CD1c-positive myeloid dendritic cell (primary cell): ENCODE data around the gene TM2D1.
"Not testable (repeated sequence)": the region's sequence is repeated elsewhere in the genome, so short reads cannot be mapped to it uniquely, and the experiment has no call there.

Source experiments
- DNase-seq: peaks from one replicate; pipeline ENCODE4 v3.0.0-alpha.2; 2016; ENCODE audit errors: extremely low spot score

TM2D1 gene

DNA sequence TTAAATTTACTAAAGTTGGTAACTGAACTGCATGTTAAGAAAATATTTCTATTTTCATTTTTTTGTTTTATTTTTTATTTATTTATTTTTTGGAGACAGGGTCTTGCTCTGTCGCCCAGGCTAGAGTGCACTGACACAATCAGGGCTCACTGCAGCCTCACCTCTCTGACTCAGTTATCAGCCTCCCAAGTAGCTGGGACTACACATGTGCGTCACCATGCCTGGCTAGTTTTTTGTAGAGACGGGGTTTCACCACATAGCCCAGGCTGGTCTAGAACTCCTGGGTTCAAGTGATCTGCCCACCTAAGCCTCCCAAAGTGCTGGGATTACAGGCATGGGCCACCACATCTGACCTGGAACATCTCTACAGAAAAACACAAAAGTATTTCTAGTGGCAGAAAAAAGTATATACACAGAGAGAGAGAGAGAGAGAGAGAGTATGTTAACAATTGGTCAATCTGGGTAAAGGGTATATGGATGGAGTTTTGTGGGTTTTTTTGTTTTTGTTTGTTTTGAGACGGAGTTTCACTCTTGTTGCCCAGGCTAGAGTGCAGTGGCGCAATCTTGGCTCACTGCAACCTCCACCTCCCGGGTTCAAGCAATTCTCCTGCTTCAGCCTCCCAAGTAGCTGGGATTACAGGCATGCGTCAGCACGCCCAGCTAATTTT is 5.8 kb downstream of the TM2D1 start:
- DNase-seq = not testable (repeated sequence)

DNA sequence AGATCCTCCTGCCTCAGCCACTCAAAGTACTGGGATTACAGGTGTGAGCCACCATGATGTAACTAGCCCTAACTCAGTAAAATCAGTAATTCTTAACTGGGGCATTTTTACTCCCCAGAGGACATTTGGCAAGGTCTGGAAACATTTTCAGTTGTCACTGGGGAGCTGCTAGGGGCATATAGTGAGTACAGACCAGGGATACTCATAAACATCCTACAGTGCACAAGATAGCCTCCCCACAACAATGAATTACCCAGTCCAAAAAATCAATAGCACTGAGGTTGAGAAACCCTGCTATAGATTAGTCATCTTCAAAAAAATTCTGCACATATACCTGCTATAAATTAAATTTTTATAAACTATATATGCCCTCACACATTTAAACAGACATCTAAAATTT is 13.0 kb downstream of the TM2D1 start:
- DNase-seq = no peak

DNA sequence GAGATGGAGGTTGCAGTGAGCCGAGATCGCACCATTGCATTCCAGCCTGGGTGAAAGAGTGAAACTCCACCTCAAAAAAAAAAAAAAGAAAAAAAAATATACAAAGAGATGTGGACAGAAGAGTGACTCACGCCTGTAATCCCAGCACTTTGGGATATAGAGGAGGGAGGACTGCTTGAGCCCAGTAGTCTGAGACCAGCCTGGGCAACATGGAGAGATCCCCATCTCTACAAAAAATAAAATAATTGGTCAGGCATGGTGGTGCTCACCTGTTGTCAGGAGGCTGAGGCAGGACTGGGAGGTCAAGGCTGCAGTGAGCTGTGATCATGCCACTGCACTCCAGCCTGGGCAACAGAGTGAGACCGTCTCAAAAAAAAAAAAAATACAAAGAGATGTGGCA is 13.7 kb downstream of the TM2D1 start:
- not testable (repeated sequence) for DNase-seq

DNA sequence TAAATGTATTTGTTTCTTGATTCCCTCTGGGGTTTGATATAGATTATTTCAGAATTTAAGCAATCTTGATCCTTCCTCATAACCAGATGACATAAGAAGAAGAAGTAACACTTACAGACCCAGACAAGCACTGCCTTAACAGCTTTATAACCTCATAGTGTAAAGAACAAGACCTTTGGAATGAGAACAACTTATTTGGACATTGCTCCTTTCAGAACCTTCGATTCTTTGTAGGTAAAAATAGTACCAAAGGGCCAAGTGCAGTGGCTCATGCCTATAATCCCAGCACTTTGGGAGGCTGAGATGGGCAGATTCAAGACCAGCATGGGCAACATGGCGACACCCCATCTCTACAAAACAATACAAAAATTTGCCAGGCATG is 15.0 kb downstream of the TM2D1 start:
- DNase-seq = no peak

DNA sequence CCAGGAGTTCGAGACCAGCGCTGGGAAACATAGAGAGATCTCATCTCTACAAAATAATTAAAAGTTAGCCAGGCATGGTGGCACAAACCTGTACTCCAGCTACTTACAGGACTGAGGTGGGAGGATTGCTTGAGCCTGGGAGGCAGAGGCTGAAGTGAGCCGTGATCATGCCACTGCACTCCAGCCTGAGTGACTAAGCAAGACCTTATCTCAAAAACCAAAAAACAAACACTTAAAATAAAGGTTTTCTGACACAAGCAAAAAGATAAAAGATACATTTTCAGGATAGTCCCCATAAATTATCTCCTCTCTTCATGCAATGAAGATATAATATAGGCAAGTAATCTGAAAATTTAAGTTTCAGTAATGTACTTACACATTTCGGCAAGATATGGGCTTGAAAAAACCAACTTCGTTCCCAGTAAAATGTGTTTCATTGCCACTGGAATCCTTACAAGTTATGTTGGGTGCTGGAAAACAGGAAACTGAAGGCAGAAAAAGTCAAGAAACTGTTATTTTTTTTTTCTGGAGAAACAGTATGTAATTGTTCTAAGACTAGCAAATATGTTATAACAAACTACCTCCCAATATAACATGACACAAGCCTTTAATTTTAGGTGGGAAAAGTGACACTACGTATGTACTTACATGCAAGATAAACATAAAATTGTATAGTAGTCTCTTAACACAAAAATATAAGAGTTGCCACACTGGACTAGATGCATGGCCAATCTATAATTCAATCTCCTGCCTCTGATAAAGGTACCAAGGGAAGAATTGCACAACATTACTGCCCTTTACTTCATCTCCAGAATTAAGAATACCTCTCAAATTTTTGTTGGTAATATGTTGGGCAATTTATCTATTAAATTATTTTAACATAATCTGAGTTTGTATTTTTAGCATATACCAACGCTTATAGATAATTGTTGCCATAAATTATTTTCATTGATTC is 15.7 kb downstream of the TM2D1 start:
- DNase-seq = no peak

DNA sequence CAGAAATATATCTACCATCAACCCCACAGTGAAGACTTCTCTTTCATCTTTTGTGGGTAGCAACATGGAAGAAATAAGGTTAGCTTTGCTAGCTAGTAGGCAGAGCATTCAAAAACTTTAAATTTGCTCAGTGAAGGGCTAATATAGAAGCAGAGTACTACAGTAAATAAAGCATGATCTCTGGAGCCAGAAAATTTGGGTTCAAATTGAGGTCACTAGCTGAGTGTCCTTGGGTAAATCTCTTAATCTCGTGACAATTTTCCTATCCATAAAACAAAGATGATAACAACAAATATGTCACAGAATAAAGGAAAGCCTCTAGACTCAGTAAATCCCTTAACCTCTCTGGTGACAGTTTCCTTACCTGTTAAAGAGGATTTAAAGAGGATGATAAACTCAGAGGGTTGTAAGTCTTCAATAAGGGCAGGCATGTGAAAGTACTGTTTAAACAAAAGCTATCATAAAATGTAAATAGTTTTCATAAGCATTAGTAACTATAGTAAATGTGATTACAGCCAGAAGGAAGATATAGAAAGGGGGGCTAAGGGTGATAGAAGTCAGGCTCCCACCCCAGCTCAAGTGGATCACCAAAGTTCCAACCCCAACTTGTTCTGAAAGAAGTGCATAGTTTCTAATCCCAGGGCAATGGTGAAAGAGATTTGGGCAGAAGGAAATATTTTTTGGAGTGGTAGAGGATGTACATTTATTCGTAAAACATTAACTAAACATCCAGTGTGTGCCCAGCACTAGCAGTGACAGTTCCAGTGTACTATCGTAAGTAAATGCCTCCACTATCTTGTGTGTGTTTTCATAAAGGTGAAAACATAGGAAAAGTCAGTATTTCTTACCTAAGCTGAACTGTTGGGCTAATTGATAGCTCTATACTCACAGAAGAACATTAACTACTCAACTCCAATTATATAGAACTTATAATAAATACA is 24.8 kb downstream of the TM2D1 start:
- DNase-seq = no peak

DNA sequence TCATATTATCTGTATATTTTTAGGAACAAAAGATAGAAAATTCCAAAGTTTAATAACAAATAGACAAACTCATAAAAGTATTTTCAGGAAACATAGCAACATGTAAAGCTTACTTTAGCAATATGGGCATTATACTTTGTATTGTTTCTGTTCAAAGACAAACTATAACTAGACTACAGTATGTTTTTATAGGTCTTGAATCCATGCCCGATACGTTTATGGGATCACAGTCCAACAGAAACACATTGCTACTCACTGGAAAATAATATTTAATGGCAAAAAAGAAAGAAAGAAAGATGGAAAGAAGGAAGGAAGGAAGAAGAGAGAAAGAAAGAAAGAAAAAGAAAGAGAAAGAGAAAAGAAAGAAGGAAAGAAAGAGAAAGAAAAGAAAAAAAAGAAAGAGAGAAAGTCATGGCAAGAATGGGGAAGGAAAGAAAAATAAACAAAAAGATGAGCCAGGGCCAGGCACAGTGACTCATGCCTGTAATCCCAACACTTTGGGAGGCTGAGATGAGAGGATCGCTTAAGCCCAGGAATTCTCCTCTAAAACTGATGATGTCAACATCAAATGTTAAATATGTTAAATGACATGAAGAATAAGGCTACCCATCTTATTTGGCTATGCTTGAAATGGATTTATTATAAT is 32.7 kb downstream of the TM2D1 start:
- no peak for DNase-seq

DNA sequence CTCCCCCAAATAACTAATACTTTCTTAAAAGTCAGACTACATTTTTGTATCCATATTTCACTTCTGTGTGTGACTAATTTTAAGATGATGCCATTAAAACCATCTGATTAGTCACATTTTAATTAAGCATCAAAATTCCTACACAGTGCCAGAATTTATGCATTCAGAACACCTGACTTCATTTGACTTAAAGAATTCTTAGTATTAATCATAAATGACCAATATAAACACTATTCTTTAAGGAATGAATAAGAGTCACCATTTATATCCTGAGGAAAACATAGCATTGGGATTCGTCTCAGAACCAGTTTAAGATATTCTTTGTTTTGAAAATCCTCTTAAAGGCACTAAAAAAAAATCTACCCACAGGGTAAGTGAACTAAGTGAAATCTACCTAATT is 37.0 kb downstream of the TM2D1 start:
- no peak for DNase-seq

DNA sequence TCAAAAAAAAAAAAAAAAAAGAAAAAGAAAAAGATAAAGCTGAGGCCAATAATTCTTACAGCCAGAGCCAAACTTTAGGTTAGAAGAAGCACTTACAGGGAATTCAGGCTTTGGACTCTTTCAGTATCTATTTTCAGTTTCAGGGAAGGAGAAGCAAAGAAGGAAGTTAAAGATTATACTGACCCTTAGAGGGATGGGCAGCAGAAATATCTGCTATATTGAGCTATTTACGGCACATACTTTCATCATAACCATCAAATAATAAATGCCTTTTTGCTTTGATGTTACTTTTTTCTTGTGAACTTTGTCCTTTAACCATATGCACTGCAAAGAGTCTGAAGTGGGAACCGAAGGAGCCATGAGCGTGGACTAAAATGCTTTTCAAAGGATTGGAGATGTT is 42.0 kb downstream of the TM2D1 start:
- DNase-seq = no peak

DNA sequence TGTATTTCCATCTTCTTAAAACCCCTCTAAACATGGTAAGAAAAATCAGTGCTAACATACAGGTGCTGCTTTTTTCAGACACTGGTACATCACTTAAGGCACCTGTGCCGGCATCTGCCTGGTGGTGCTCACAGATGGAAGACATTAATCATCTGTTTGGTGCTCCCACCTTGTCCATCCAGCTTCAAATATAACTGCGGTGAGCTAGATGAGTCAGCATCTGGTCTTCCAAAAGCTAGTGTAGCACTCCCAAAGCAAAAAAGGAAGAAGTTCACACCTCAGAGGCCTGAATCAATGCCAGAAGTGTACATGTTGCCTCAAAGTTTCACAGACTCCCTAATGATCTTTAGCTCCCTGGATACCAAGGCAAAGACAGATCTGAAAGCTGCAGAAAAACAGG is 44.4 kb downstream of the TM2D1 start:
- no peak for DNase-seq

DNA sequence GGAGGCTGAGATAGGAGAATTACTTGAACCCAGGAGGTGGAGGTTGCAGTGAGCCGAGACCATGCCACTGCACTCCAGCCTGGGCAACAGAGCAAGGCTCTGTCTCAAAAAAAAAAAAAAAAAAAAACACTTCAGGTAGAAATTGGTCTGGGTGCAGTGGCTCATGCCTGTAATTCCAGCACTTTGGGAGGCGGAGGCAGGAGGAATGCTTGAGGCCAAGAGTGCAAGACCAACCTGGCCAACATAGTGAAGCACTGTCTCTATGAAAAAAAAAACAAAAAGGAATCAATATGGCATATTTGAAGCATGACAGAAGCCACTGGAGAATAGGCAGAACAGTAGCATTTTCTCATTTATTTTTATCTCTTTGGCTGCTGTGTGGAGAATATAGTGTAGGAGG is 48.1 kb downstream of the TM2D1 start:
- not testable (repeated sequence) for DNase-seq

DNA sequence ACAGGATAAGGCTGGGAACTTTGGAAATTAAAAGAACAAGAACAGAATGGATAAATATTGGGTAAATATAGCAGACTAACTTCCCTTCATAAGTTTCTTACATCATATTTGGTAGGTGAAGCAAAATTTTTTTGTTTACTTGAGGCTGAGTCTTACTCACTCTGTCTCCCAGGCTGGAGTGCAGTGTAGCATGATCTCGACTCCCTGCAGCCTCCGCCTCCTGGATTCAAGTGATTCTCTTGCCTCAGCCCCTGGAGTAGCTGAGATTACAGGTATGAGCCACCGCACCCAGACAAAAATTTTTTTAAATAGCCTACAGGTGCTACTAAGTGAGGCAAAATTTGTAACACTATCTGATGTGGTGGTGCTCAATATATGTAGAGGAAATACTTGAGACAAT is 50.7 kb downstream of the TM2D1 start:
- no peak for DNase-seq

DNA sequence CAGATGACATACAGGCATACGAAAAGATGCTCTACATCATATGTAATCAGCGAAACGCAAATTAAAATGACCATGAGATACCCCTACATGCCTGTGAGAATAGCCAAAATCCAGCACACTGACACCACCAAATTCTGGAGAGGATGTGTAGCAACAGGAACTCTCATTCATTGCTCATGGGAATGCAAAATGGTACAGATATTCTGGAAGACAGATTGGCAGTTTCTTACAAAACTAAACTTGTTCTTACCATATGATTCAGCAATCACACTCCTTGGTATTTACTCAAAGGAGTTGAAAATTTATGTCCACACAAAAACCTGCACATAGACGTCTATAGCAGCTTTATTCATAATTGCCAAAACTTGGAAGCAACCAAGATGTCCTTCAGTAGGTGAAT is 52.6 kb downstream of the TM2D1 start:
- no peak for DNase-seq

DNA sequence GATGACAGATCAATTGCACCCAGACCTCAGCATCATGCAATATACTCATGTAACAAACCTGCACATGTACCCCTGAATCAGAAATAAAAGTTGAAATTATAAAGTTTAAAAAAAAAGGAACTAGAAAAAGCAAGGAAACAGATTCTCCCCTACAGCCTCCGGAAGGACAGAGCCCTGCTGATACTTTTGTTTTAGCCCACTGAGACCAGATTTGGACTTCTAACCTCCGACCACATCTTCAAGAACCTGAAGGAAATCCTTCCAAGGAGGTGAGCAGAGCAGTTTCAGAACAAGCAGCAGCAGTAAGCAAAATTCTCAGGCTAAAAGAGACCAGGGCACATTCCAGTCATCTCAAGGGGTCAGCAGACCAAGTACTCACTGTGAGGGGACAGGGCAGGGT is 54.5 kb downstream of the TM2D1 start:
- DNase-seq = no peak

DNA sequence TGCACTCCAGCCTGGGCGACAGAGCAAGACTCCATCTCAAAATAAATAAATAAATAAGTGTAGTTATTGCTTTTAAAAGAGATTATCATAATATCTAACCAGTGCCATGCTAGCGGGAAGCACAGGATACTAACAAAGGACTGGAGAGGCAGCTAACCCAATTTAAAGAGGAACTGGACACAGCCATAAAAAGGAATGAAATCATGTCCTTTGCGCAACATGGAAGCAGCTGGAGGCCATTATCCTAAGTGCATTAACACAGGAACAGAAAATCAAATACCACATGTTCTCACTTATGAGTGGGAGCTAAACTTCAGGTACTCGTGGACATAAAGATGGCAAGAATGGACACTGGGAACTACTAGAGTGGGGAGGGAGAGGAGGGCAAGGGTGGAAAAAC is 54.9 kb downstream of the TM2D1 start:
- DNase-seq = peak; percentile 63

DNA sequence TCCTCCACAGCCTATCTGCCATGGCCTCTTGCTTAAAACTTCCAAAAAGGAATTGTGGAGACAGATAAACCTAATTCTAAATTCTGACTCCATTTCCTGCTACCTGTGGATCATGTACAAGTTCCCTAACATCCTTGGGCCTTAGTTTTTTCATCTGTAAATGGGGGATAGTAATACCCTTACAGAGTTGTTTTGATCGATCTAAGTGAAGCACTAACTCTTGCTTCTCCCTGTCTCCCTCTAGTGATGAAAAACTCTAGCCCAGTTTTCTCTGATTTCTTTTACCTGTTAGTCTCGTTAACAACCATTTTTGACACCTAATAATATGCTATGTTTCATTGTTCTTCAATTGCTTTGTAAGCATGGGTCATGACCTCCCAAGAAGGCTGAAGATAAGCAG is 65.9 kb downstream of the TM2D1 start:
- DNase-seq = no peak

DNA sequence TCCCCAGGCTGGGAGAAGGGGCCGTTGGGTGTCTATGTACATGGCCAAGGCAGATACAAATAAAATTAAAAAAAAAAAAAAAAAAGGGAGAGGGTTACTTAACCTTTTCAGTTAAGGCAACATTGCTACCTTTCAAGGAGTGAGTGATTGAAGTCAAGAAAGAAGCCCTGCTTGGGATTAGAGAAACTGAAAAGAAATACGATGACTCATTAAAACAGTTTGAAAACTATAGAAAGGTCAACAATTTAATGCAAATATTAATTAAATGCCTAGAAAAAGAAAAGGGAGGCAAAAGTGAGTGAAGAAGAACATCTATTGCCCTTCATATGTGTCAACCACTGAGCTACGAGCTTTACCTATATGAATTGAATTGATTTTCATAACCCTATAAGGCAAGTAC is 69.5 kb downstream of the TM2D1 start:
- DNase-seq = no peak

DNA sequence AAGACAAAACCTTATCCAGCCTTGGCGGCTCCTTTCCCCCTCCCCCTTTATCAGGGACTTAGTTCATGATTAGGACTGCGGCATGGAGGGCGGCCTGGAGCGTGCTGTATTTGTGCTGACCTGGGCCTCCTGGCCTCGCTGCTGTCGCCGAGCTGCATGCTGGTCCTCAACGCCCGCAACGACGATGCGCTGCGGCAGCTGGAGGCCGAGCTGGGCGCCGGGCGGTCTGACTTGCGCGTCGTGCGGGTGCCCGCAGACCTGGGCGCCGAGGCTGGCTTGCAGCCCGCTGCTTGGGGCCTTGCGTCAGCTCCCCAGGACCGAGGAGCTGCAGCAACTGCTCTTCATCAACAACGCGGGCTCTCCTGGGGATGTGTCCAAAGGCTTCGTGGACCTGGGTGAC is 70.9 kb downstream of the TM2D1 start:
- DNase-seq = no peak

DNA sequence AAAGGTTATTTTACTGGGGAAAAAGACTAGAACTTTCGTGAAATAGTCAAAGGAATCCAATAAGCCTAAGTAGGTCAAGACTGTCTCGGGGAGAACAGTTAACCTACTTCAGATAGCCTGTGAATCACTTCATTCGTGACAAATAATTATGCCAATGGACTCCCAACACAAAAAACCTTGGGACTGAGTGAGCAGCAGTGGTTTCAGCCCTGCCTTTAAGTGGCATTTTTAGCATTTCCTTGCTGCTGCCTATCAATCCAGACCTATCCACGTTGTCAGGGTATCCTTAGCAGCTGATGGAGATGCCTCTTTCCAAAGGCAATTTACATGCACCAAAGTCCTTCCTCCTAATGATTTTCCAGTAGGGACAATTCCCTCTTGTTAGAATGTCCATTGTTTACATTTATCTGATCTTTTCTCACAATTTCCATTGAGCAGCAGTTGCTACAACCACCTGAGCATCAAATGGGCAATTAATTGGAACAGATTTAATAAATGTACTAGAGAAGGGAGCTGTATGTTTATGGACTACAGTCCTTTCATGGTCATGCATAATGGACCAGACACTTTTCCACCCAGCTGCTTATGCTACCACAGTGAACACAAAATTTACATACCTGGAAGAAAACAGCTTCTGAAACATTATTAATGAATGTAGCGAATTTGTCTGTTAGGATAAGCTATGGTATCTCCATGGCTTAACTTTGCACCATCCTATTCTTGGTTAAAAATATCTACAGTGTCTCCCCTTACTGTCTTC is 75.8 kb downstream of the TM2D1 start:
- DNase-seq = no peak

DNA sequence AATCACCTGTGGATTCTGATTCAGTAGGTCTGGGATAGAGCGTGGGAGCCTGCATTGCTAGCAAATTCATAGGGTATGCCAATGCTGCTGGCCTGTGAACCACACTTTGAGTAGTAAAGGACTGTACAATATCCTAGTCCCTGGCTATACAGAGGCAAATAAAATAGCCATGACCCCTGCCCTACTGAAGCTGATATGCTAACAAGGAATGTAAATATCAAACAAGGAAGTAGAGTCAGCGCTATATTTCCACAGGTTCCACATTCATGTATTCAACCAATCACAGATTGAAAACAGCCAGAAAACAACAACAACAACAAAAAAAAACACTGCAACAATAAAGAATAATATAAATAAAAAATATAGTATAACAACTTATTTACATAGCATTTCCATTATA is 77.8 kb downstream of the TM2D1 start:
- DNase-seq = no peak

DNA sequence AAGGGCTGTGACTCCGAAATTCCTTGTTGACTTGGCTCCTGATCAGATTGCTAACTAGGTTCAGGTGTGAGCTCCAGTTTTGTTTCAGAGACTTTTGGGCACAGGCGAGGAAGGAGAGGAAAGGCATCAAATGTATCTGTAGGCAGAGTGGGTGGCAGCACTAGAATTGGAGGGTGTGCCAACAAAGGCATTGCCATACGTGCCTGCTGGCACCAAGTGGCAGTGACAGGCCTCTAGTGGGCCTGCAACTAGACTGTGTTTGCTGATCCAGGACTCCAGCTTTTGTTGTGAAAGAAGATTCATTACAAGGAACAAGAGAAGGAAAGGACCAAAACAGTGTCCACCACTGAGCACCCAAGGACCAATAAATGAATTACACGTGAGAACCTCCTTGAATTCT is 79.5 kb downstream of the TM2D1 start:
- DNase-seq = no peak
